Omental fat pad (tissue), 4 donors: ENCODE data around the gene MUC5AC. TPM values are rescaled to one million over a fixed set of nuclear protein-coding genes. Genes with fewer than 3 reads are reported as not detected.
A peak's percentile ranks its signal among the peaks of the same experiment; 100 is the strongest.

Experiments used
- ATAC-seq: fragments of 150-250 bp; one replicate; pipeline ENCODE4 v1.9.1; 2016; ENCODE audit warnings: mild to moderate bottlenecking, moderate library complexity; ENCODE audit not compliant: low FRiP score
- DNase-seq: peaks from one replicate; pipeline ENCODE4 v3.0.0-alpha.2; 2019; ENCODE audit warnings: low spot score
- CTCF ChIP-seq, 3 donors: fragments of 450-650 bp; IDR thresholded peaks; one replicate each; pipeline ENCODE4 v1.5.1; 2016 to 2017; ENCODE audit warnings: antibody characterized with exemption in 3 of 3, mild to moderate bottlenecking in 3 of 3, moderate library complexity in 2 of 3
- total RNA-seq, 4 donors: library from RNA; depleted of rRNA; stranded (reverse); fragments of >200 nt; gene quantifications; one replicate each; pipeline ENCODE4 v1.1.0, GENCODE V29; 2016

The MUC5AC gene
- total RNA-seq, 4 donors from 2014 or later: not detected

- DNase-seq: no peak
- no peak for ATAC-seq
- TF ChIP-seq CTCF (IDR thresholded peaks at IDR 0.05): no peak
Measured at GRCh38 chr11:1201395-1202153, 43.8 kb downstream of the MUC5AC start.

GRCh38 chr11:1202154-1202775 lies 44.5 kb downstream of the MUC5AC start:
- no peak for ATAC-seq
- no peak for TF ChIP-seq CTCF (IDR thresholded peaks at IDR 0.05)
- DNase-seq: no peak

GRCh38 chr11:1202776-1203504 lies 45.2 kb downstream of the MUC5AC start:
- peak; percentile 38 for DNase-seq
- peak in 1 of 3 donors; percentile 57 for TF ChIP-seq CTCF (IDR thresholded peaks at IDR 0.05)
- no peak for ATAC-seq

GRCh38 chr11:1203505-1204271 lies 45.9 kb downstream of the MUC5AC start:
- ATAC-seq (no peak), DNase-seq (no peak)
- TF ChIP-seq CTCF (IDR thresholded peaks at IDR 0.05): no peak

GRCh38 chr11:1204381-1205101 lies 46.8 kb downstream of the MUC5AC start:
- DNase-seq (no peak), ATAC-seq (no peak)
- no peak for TF ChIP-seq CTCF (IDR thresholded peaks at IDR 0.05)
